Hepatocyte (in vitro differentiated cells): ENCODE results near the gene PLEKHG5. TPM values are rescaled to one million over a fixed set of nuclear protein-coding genes. Genes with fewer than 3 reads are reported as not detected.

Experiments used
- DNase-seq: peaks from one replicate; pipeline ENCODE4 v3.0.0-alpha.2; 2016; ENCODE audit warnings: low spot score
- H2AFZ ChIP-seq: fragments of 200-600 bp; sonication (generic); 2 replicates; pipeline ENCODE4 v1.6.0; 2016; ENCODE audit warnings: antibody characterized with exemption, mild to moderate bottlenecking
- H3K27ac ChIP-seq: fragments of 200-600 bp; sonication (generic); 2 replicates; pipeline ENCODE4 v1.5.1; 2016; ENCODE audit warnings: mild to moderate bottlenecking
- H3K27me3 ChIP-seq: fragments of 200-600 bp; sonication (generic); 2 replicates; pipeline ENCODE4 v1.6.1; 2016
- H3K36me3 ChIP-seq: fragments of 200-600 bp; sonication (generic); replicated peaks from 2 replicates; pipeline ENCODE4 v1.5.1; 2016; ENCODE audit warnings: low read depth; ENCODE audit not compliant: insufficient read depth
- H3K4me1 ChIP-seq: fragments of 200-600 bp; sonication (generic); 2 replicates; pipeline ENCODE4 v1.5.1; 2016; ENCODE audit warnings: mild to moderate bottlenecking, moderate library complexity; ENCODE audit not compliant: insufficient read depth
- H3K4me2 ChIP-seq: fragments of 200-600 bp; sonication (generic); 2 replicates; pipeline ENCODE4 v1.6.0; 2016
- H3K4me3 ChIP-seq: fragments of 200-600 bp; sonication (generic); 2 replicates; pipeline ENCODE4 v1.5.1; 2016; ENCODE audit warnings: mild to moderate bottlenecking
- H3K79me2 ChIP-seq: fragments of 200-600 bp; sonication (generic); 2 replicates; pipeline ENCODE4 v1.6.0; 2017; ENCODE audit warnings: mild to moderate bottlenecking
- H3K9me2 ChIP-seq: fragments of 200-600 bp; sonication (generic); replicated peaks from 2 replicates; pipeline ENCODE4 v1.6.0; 2017; ENCODE audit warnings: mild to moderate bottlenecking; ENCODE audit not compliant: insufficient read depth
- H3K9me3 ChIP-seq: fragments of 200-600 bp; sonication (generic); 2 replicates; pipeline ENCODE4 v1.5.1; 2016; ENCODE audit warnings: low read depth, mild to moderate bottlenecking
- H4K20me1 ChIP-seq: fragments of 200-600 bp; sonication (generic); 2 replicates; pipeline ENCODE4 v1.6.0; 2016; ENCODE audit warnings: mild to moderate bottlenecking; ENCODE audit not compliant: insufficient read depth, poor library complexity, severe bottlenecking
- CTCF ChIP-seq: fragments of 200-600 bp; sonication (generic); IDR thresholded peaks from 2 replicates; pipeline ENCODE4 v1.5.1; 2016; ENCODE audit warnings: antibody characterized with exemption, mild to moderate bottlenecking; ENCODE audit not compliant: poor library complexity
- EZH2 ChIP-seq: fragments of 200-600 bp; sonication (generic); IDR thresholded peaks from 2 replicates; pipeline ENCODE4 v1.6.1; 2016; ENCODE audit warnings: antibody characterized with exemption, mild to moderate bottlenecking, borderline replicate concordance
- EZH2phosphoT487 ChIP-seq: fragments of 200-600 bp; sonication (generic); IDR thresholded peaks from one replicate; pipeline ENCODE4 v1.6.1; 2018; ENCODE audit warnings: antibody characterized with exemption, mild to moderate bottlenecking, low read depth, moderate library complexity; ENCODE audit not compliant: unreplicated experiment, severe bottlenecking
- WGBS: methylation state at CpG from one replicate; pipeline ENCODE4 v1.1.6; 2016; ENCODE audit warnings: low lambda C conversion rate; ENCODE audit errors: missing lambda C conversion rate; 5-methylcytosine and 5-hydroxymethylcytosine counted together
- polyA plus RNA-seq: library from polyadenylated mRNA; unstranded; fragments of >200 nt; fragmentation: Nextera tagmentation; extraction: Ambion mirVana; gene quantifications from 2 replicates; pipeline ENCODE4 v1.2.1, GENCODE V29; 2016
- total RNA-seq: library from RNA; depleted of rRNA; stranded (reverse); fragments of >200 nt; gene quantifications from 2 replicates; pipeline ENCODE4 v1.2.3, GENCODE V29; 2014

The PLEKHG5 gene
- total and polyA plus RNA-seq, 2 experiments from 2014 or later: 11.5 to 13.3 TPM

GRCh38 chr1:6423321-6423999 lies 68.0 kb downstream of the PLEKHG5 start:
- no peak for TF ChIP-seq EZH2
- peak; percentile 72 for TF ChIP-seq CTCF
- WGBS: 14% methylated on average over 22 of the region's 24 CpGs
- Histone ChIP-seq H3K27ac (no peak overlapping the region), H3K9me3 (no peaks in the 10 kb centered on the region), H4K20me1 (no peaks in the 10 kb centered on the region), H2AFZ (no peak overlapping the region), H3K9me2 (no peaks in the 10 kb centered on the region), H3K27me3 (peaks cover 85% of the 10 kb centered on the region), H3K4me3 (no peak overlapping the region), H3K4me1 (peaks cover 24% of the 10 kb centered on the region), H3K79me2 (no peaks in the 10 kb centered on the region), H3K36me3 (no peaks in the 10 kb centered on the region), H3K4me2 (peak overlapping the region; percentile 72)
- peak; percentile 83 for DNase-seq

GRCh38 chr1:6421266-6421665 lies 70.2 kb downstream of the PLEKHG5 start:
- H4K20me1 ChIP-seq: no peaks in the 10 kb centered on the region
- WGBS: 58% methylated on average over 4 of the region's 4 CpGs
- H2AFZ ChIP-seq: no peak overlapping the region
- H3K36me3 ChIP-seq: no peaks in the 10 kb centered on the region
- H3K9me3 ChIP-seq: no peaks in the 10 kb centered on the region
- H3K27me3 ChIP-seq: peaks cover 94% of the 10 kb centered on the region
- no peak overlapping the region for H3K4me2 ChIP-seq
- no peak for TF ChIP-seq EZH2
- no peak for TF ChIP-seq EZH2phosphoT487
- no peak for TF ChIP-seq CTCF
- H3K27ac ChIP-seq: no peak overlapping the region
- no peaks in the 10 kb centered on the region for H3K9me2 ChIP-seq
- H3K79me2 ChIP-seq: no peaks in the 10 kb centered on the region
- H3K4me1 ChIP-seq: peaks cover 24% of the 10 kb centered on the region
- no peak for DNase-seq
- H3K4me3 ChIP-seq: no peak overlapping the region

DNA sequence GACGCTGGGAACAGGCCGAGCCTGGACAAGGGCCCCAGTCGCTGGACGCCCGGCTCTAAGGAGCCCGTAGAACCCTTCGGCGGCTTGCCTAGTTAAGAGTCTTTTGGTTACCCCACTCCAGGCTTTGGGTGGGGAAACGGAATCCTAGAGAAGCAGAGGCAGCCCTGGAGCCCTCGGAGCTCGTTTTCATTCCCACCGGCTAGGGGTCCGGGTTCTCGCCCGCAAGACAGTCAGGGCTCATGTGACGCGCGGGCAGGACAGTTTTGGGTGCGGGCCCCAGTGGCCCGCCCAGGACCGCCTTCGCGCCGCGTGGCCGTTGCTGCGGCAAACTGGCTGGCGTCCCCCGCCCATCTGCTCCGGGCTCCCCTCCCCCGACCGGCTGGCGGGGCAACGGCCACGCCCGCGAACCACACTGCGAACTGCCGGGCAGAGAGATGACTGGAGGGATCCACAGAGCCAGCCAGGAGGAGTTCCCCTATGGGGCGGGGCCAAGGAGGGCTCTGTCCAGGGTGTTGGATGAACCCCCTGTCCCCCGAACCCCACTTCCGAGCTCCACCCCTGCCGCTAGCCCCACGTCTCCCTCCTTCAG lies 70.9 kb downstream of the PLEKHG5 start:
- DNase-seq: no peak
- Histone ChIP-seq H3K9me2 (no peaks in the 10 kb centered on the region), H2AFZ (no peak overlapping the region), H3K4me2 (peak overlapping the region; percentile 88), H3K9me3 (no peaks in the 10 kb centered on the region), H4K20me1 (no peaks in the 10 kb centered on the region), H3K4me3 (no peak overlapping the region), H3K4me1 (peaks cover 24% of the 10 kb centered on the region), H3K27me3 (peaks cover 90% of the 10 kb centered on the region), H3K27ac (no peak overlapping the region), H3K36me3 (no peaks in the 10 kb centered on the region), H3K79me2 (no peaks in the 10 kb centered on the region)
- TF ChIP-seq EZH2 (peak; percentile 53), CTCF (no peak), EZH2phosphoT487 (no peak)
- 17% methylated on average over 34 of the region's 44 CpGs for WGBS
